Loucy (cell line): ENCODE measurements around the gene EPN2.

Source experiments
- H2AFZ ChIP-seq: fragments of 200-600 bp; sonication (generic); 2 replicates; pipeline ENCODE4 v1.6.0; 2016; ENCODE audit warnings: antibody characterized with exemption, mild to moderate bottlenecking, low read length, moderate library complexity
- H3F3A ChIP-seq: fragments of 200-600 bp; 2 replicates; pipeline ENCODE4 v1.6.0; 2016; ENCODE audit warnings: antibody characterized with exemption, low read depth, mild to moderate bottlenecking
- H3K27me3 ChIP-seq: fragments of 200-600 bp; sonication (generic); 2 replicates; pipeline ENCODE4 v1.6.1; 2014; ENCODE audit warnings: low read length, mild to moderate bottlenecking; ENCODE audit not compliant: insufficient read depth, poor library complexity, severe bottlenecking
- H3K36me3 ChIP-seq: fragments of 200-600 bp; sonication (generic); 2 replicates; pipeline ENCODE4 v1.6.1; 2016; ENCODE audit warnings: low read length; ENCODE audit not compliant: insufficient read depth
- H3K4me1 ChIP-seq: fragments of 200-600 bp; sonication (generic); 2 replicates; pipeline ENCODE4 v1.5.1; 2014; ENCODE audit warnings: low read length, mild to moderate bottlenecking; ENCODE audit not compliant: insufficient read depth, poor library complexity, severe bottlenecking
- H3K4me2 ChIP-seq: fragments of 200-600 bp; sonication (generic); 2 replicates; pipeline ENCODE4 v1.6.0; 2014; ENCODE audit warnings: antibody characterized with exemption, low read length, low read depth, mild to moderate bottlenecking; ENCODE audit not compliant: poor library complexity, severe bottlenecking
- H3K4me3 ChIP-seq: fragments of 200-600 bp; sonication (generic); 2 replicates; pipeline ENCODE4 v1.5.1; 2014; ENCODE audit warnings: low read length, mild to moderate bottlenecking, mixed read lengths; ENCODE audit not compliant: poor library complexity, severe bottlenecking
- H3K79me2 ChIP-seq: fragments of 200-600 bp; sonication (generic); 2 replicates; pipeline ENCODE4 v1.6.1; 2014; ENCODE audit warnings: low read length; ENCODE audit not compliant: insufficient read depth
- H3K9ac ChIP-seq: fragments of 200-600 bp; sonication (generic); 2 replicates; pipeline ENCODE4 v1.6.0; 2014; ENCODE audit warnings: mild to moderate bottlenecking, low read depth, low read length, moderate library complexity; ENCODE audit not compliant: poor library complexity, severe bottlenecking
- H3K9me2 ChIP-seq: fragments of 200-600 bp; sonication (generic); replicated peaks from 2 replicates; pipeline ENCODE4 v1.6.1; 2016; ENCODE audit warnings: low read depth, low read length, mixed read lengths
- H3K9me3 ChIP-seq: fragments of 200-600 bp; sonication (generic); 2 replicates; pipeline ENCODE4 v1.6.1; 2014; ENCODE audit warnings: mild to moderate bottlenecking, antibody characterized with exemption, low read length, low read depth; ENCODE audit not compliant: insufficient read depth
- H4K20me1 ChIP-seq: fragments of 200-600 bp; sonication (generic); 2 replicates; pipeline ENCODE4 v1.6.0; 2014; ENCODE audit warnings: antibody characterized with exemption, low read length, mild to moderate bottlenecking; ENCODE audit not compliant: insufficient read depth, poor library complexity, severe bottlenecking
- CTCF ChIP-seq: fragments of 200-600 bp; sonication (generic); conservative IDR thresholded peaks from 2 replicates; pipeline ENCODE4 v1.5.1; 2014; ENCODE audit warnings: mild to moderate bottlenecking, antibody characterized with exemption, low read length
- EZH2phosphoT487 ChIP-seq: fragments of 200-600 bp; IDR thresholded peaks from 2 replicates; pipeline ENCODE4 v1.6.1; 2018; ENCODE audit warnings: antibody characterized with exemption, mild to moderate bottlenecking, moderate library complexity, borderline replicate concordance

Gene EPN2

DNA sequence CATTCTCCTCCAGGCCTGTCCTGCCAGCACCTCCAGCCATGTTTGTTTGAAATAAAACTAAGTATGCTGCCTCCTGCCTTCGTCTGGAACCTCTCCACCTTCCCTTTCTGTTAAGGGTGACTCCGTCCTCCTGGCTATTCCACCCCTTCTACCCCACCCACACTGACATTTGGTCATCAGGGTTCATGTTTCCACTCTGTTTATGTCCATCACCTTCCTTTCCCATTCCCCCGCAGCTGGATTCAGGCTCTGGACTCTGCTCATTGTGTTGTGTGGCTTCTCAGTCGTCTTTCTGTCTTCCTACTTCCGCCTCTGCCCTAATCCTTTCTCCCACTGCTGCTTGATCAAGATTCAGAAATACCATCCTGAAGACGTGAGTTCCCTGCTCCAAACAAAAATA, 28.6 kb downstream of the EPN2 start:
- no peaks in the 10 kb centered on the region for H3K9me2 ChIP-seq
- no peaks in the 10 kb centered on the region for H3F3A ChIP-seq
- no peaks in the 10 kb centered on the region for H4K20me1 ChIP-seq
- H3K9ac ChIP-seq: no peak overlapping the region
- peaks cover 13% of the 10 kb centered on the region for H3K27me3 ChIP-seq
- H3K4me1 ChIP-seq: no peaks in the 10 kb centered on the region
- H3K4me3 ChIP-seq: no peak overlapping the region
- no peaks in the 10 kb centered on the region for H3K79me2 ChIP-seq
- no peak overlapping the region for H3K4me2 ChIP-seq
- H2AFZ ChIP-seq: no peak overlapping the region
- TF ChIP-seq CTCF (no peak), EZH2phosphoT487 (no peak)
- H3K9me3 ChIP-seq: no peaks in the 10 kb centered on the region
- H3K36me3 ChIP-seq: no peaks in the 10 kb centered on the region

DNA sequence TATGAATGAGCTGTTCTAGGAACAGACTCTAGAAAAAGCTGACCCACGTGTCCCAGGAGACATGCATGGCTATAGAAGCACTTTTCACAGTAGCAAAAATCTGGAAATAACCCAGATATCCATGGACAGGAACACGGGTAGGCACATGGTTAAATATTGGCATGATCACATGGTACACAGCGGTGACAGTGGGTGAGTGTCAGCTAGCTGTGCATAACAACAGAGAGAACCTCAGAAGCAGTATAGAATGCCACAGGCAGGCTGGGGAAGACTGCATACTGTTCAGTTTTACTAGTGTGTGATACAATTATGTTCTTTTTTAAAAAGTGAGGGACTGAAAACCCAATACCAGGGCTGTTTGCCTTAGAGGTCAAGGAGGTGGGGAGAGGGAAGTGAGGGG, 31.4 kb downstream of the EPN2 start:
- no peaks in the 10 kb centered on the region for H3K9me2 ChIP-seq
- H3K9me3 ChIP-seq: no peaks in the 10 kb centered on the region
- H4K20me1 ChIP-seq: no peaks in the 10 kb centered on the region
- no peak overlapping the region for H2AFZ ChIP-seq
- no peaks in the 10 kb centered on the region for H3K36me3 ChIP-seq
- H3K4me1 ChIP-seq: peaks cover 2% of the 10 kb centered on the region
- H3K9ac ChIP-seq: no peak overlapping the region
- H3K4me2 ChIP-seq: no peak overlapping the region
- no peaks in the 10 kb centered on the region for H3K79me2 ChIP-seq
- TF ChIP-seq EZH2phosphoT487: no peak
- no peak for TF ChIP-seq CTCF
- no peak overlapping the region for H3K4me3 ChIP-seq
- H3K27me3 ChIP-seq: peaks cover 20% of the 10 kb centered on the region
- no peaks in the 10 kb centered on the region for H3F3A ChIP-seq

GRCh38 chr17:19269106-19269505, 31.9 kb downstream of the EPN2 start:
- Histone ChIP-seq H3K4me2 (no peak overlapping the region), H3F3A (no peaks in the 10 kb centered on the region), H3K9ac (no peak overlapping the region), H3K79me2 (no peaks in the 10 kb centered on the region), H3K4me3 (no peak overlapping the region), H3K9me3 (no peaks in the 10 kb centered on the region), H3K4me1 (peaks cover 6% of the 10 kb centered on the region), H3K9me2 (no peaks in the 10 kb centered on the region), H3K27me3 (peaks cover 20% of the 10 kb centered on the region), H4K20me1 (no peaks in the 10 kb centered on the region), H2AFZ (no peak overlapping the region), H3K36me3 (no peaks in the 10 kb centered on the region)
- TF ChIP-seq CTCF (no peak), EZH2phosphoT487 (no peak)
